GM12892 (cell line): ENCODE results near the gene GYS2.
"Not testable (repeated sequence)": the region's sequence is repeated elsewhere in the genome, so short reads cannot be mapped to it uniquely, and the experiment has no call there.

ENCODE experiments used
- DNase-seq: peaks from one replicate; pipeline ENCODE4 v3.0.0; 2011; ENCODE audit not compliant: insufficient read length
- FAIRE-seq: peaks from 2 replicates; lab custom pipeline; 2011; peaks lifted over from hg19 to GRCh38; lab: Jason Lieb, UNC
- POLR2A ChIP-seq: IDR thresholded peaks from 2 replicates; pipeline ENCODE4 v1.6.1; 2011; ENCODE audit warnings: low read depth, low read length, control low read depth
- POLR2AphosphoS5 ChIP-seq: IDR thresholded peaks from 2 replicates; pipeline ENCODE4 v1.6.1; 2011; ENCODE audit warnings: low read depth, low read length, control low read depth
- TAF1 ChIP-seq: IDR thresholded peaks from 2 replicates; pipeline ENCODE4 v1.6.1; 2011; ENCODE audit warnings: low read depth, mild to moderate bottlenecking, control low read depth, low read length, borderline replicate concordance

Gene GYS2

GRCh38 chr12:21598651-21599050 is 6.0 kb downstream of the GYS2 start:
- FAIRE-seq (no peak), DNase-seq (no peak)
- TF ChIP-seq POLR2A, result no peak
- no peak for TF ChIP-seq TAF1
- TF ChIP-seq POLR2AphosphoS5, result no peak

GRCh38 chr12:21595356-21595755 is 9.3 kb downstream of the GYS2 start:
- FAIRE-seq, DNase-seq: not testable (repeated sequence)

DNA sequence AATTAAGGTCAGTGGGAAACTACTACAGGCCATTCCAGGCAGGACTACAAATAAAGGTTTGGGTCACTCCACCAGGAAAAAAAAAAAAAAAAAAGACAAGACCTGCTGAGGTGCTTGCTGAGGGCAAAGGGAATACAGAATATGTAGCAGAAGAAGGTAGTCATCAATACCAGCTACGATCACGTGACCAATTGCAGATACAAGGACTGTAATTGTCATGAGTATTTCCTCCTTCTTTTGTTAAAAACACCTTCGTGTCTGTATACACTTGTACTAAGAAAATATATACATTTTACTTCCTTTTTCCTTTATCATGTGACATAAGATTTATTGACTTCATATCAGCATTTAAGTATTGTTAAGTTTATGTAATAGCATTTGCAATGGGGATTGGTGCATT is 19.2 kb downstream of the GYS2 start:
- DNase-seq, result no peak
- FAIRE-seq, result no peak
- TF ChIP-seq TAF1, result no peak
- no peak for TF ChIP-seq POLR2A
- no peak for TF ChIP-seq POLR2AphosphoS5

GRCh38 chr12:21584403-21585182 is 20.1 kb downstream of the GYS2 start:
- DNase-seq, FAIRE-seq: not testable (repeated sequence)

DNA sequence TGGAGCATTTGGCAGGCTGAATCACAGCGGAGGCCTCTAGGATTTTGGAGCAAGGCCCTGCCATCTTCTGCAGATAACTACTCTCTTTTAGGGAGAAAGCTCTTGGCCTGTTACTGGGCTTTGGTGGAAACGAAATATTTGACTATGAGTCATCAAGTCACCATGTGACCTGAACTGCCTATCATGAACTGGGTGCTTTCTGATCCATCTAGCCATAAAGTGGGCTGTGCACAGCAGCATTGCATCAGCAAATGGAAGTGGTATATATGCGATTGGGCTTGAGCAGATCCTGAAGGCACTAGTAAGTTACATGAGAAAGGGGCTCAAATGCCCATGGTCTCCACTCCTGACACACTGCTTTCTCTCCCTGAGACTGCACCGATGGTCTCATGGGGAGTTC is 21.1 kb downstream of the GYS2 start:
- FAIRE-seq, result no peak
- TF ChIP-seq TAF1 (no peak), POLR2AphosphoS5 (no peak), POLR2A (no peak)

DNA sequence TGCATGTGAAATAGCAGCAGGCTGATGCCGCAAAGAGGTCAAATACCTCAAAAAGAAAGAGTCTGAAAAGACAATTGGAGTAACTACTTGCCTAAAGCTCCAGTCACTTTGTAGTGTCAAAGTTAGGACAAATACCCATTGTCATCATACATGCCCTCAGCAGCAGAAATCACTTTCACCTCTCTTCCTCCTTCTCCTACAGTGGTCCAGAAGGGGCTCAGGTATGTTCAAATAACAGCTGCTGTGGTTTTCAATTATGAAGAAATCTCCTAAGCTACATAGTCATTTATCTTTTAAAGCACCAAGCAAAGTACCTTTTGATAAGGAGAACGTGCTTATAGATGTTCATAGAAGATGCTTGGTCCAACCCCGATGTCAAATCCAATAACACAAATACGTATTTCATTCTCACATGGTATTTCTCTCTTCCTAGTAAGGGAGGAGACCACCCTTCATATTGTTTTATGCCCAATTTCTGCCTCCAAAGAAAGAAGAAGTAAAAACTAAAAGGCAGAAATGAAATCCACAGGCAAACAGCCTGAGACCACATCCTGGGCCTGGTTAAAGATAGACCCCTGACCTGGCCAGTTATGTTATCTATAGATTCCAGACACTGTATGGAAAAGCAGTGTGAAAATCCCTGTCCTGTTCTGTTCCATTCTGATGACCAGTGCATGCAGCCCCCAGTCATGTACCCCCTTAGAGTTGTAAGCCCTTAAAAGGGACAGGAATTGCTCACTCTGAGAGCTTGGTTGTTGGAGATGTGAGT is 23.7 kb downstream of the GYS2 start:
- no peak for DNase-seq
- no peak for FAIRE-seq
- TF ChIP-seq POLR2A (no peak), POLR2AphosphoS5 (no peak), TAF1 (no peak)

More for the DNA sequence above, 21.1 kb downstream of the GYS2 start:
- DNase-seq, result no peak

DNA sequence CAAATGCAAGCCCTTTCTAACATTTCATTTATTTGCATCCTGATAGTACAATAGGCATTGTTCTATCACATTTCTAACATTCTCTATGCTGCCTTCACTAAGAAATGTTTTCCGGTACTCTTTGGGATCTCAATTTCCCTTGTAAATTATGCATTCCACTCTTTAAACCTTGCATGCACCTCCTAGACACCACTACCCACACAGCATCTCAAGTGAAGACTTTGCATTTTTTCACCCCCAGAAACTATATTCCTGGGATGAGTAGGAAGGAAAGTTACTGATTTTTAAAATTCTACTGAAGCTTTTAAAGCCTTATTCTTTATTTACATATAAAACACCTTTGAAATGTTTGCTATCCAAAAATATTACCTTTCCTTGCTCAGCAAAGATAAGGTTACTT is 27.1 kb downstream of the GYS2 start:
- FAIRE-seq (no peak), DNase-seq (no peak)
- TF ChIP-seq POLR2AphosphoS5 (no peak), POLR2A (no peak), TAF1 (no peak)

GRCh38 chr12:21576431-21576830 is 28.2 kb downstream of the GYS2 start:
- DNase-seq (no peak), FAIRE-seq (no peak)
- TF ChIP-seq POLR2A, result no peak
- no peak for TF ChIP-seq POLR2AphosphoS5
- no peak for TF ChIP-seq TAF1

- FAIRE-seq (no peak), DNase-seq (no peak)
- TF ChIP-seq POLR2AphosphoS5 (no peak), TAF1 (no peak), POLR2A (no peak)
These were observed 30.8 kb downstream of the GYS2 start for GRCh38 chr12:21573733-21574358.

GRCh38 chr12:21571046-21571445 is 33.6 kb downstream of the GYS2 start:
- DNase-seq (no peak), FAIRE-seq (no peak)
- TF ChIP-seq POLR2AphosphoS5, result no peak
- no peak for TF ChIP-seq POLR2A
- TF ChIP-seq TAF1, result no peak

DNA sequence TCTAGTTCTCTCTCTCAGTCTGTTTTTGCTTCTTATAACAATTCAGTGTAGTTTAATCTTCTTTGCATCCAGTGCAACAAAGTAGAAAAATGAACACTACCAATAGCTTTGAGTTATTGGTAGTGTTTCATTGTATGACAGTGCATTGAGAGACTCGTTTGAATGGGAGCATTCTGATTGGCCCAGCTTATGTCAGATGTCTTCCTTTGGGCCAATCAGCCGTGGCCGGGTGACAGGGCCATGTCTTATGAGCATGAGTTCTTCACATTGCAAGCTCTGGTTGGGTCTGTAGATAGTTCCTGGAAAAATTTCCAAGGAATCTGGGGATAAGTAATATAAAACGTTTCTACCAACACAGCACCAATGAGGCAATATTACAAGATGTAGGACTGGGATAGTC is 36.5 kb downstream of the GYS2 start:
- no peak for TF ChIP-seq POLR2A
- TF ChIP-seq TAF1, result no peak
- TF ChIP-seq POLR2AphosphoS5, result no peak
- FAIRE-seq (no peak), DNase-seq (no peak)

DNA sequence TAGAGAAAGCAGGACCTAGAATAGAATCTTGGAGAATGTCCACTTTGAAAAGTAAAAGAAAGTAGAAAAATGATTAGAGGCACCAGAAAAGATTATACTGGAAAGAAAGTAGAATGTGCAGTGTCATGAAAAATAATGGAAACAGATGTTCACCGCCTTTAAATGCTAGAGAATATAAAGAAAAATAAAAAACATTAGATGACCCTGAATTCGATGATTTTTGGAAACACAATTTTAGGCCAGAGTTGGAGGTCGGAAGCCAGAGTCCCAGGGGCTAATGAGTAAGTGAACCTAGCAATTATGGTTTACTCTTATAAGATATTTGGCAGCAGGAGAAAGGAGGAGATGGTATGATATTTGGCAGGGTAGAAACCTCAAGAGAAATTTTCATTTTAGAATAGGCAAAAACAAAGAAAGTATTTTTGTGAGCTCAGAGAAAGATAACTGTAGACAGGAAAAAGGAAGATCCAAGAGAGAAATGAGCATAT is 37.7 kb downstream of the GYS2 start:
- TF ChIP-seq POLR2AphosphoS5, result no peak
- DNase-seq (no peak), FAIRE-seq (no peak)

DNA sequence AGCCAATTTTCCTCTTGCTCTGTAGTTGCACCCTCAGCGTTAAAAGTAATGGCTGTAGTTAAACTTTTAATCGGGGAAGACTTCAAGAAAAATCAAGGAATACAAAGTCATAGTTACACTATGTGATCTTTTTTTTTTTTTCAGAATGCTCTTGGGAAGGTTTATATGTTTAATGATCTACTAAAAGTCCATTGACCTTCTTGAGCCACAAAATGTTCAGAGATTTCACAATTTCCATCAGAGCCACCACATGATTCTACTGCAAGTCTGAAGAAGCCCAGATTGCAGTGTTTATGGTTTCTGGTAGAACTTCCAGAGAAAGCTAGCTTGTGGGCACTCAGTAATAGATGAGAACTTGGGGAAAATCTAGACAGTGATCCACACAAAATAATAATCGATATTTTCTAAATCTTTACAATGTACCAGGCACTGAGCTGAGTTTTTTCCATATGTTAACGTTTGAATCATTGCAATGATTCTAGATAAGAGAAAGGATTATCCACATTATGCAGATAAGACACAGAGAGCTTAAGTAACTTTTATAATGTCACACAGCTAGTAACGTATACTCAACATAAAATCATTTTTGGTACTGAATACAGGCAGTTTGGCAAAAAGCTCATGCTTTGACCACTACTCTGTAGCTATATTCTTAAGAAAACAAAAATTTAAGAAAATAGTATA is 38.3 kb downstream of the GYS2 start:
- TF ChIP-seq TAF1, result no peak
- TF ChIP-seq POLR2AphosphoS5, result no peak
- no peak for TF ChIP-seq POLR2A
- DNase-seq (no peak), FAIRE-seq (no peak)
